GM23338 (cell line): ENCODE data around the gene ZNF264. TPM values are rescaled to one million over a fixed set of nuclear protein-coding genes. Genes with fewer than 3 reads are reported as not detected.

ENCODE experiments used
- ATAC-seq: fragments of 200-7000 bp; cut with Tn5 transposase; 3 replicates; pipeline ENCODE4 v1.9.1; 2020
- DNase-seq: peaks from one replicate; pipeline ENCODE4 v3.0.0-alpha.2; 2015; ENCODE audit warnings: low spot score
- H2AFZ ChIP-seq: fragments of 200-600 bp; sonication (generic); 2 replicates; pipeline ENCODE4 v1.8.0; 2016; ENCODE audit warnings: antibody characterized with exemption, mild to moderate bottlenecking, moderate library complexity
- H3F3A ChIP-seq: fragments of 200-600 bp; sonication (generic); replicated peaks from 2 replicates; pipeline ENCODE4 v1.8.0; 2017; ENCODE audit warnings: antibody characterized with exemption, mixed run types, low read depth
- H3K27ac ChIP-seq: fragments of 200-600 bp; sonication (generic); 2 replicates; pipeline ENCODE4 v1.6.1; 2016; ENCODE audit warnings: low read depth
- H3K27me3 ChIP-seq: fragments of 200-600 bp; sonication (generic); 2 replicates; pipeline ENCODE4 v1.8.0; 2016; ENCODE audit warnings: mild to moderate bottlenecking, mixed run types, moderate library complexity; ENCODE audit not compliant: insufficient read depth
- H3K36me3 ChIP-seq: fragments of 200-600 bp; sonication (generic); 2 replicates; pipeline ENCODE4 v1.8.0; 2016; ENCODE audit warnings: mild to moderate bottlenecking; ENCODE audit not compliant: insufficient read depth
- H3K4me1 ChIP-seq: fragments of 200-600 bp; sonication (generic); 2 replicates; pipeline ENCODE4 v1.8.0; 2016; ENCODE audit warnings: mild to moderate bottlenecking, moderate library complexity; ENCODE audit not compliant: insufficient read depth
- H3K4me2 ChIP-seq: fragments of 200-600 bp; sonication (generic); 2 replicates; pipeline ENCODE4 v1.7.1; 2017; ENCODE audit warnings: mixed run types
- H3K4me3 ChIP-seq: fragments of 200-600 bp; sonication (generic); 2 replicates; pipeline ENCODE4 v1.6.1; 2016; ENCODE audit warnings: mixed run types
- H3K79me2 ChIP-seq: fragments of 200-600 bp; sonication (generic); replicated peaks from 2 replicates; pipeline ENCODE4 v1.8.0; 2017; ENCODE audit warnings: mild to moderate bottlenecking; ENCODE audit not compliant: insufficient read depth
- H3K9me2 ChIP-seq: fragments of 200-600 bp; sonication (generic); 2 replicates; pipeline ENCODE4 v1.8.0; 2017; ENCODE audit not compliant: insufficient read depth
- H4K20me1 ChIP-seq: fragments of 200-600 bp; sonication (generic); replicated peaks from 2 replicates; pipeline ENCODE4 v1.8.0; 2017; ENCODE audit warnings: mild to moderate bottlenecking; ENCODE audit not compliant: insufficient read depth
- H3K27ac Mint-ChIP-seq: 2 replicates; pipeline ENCODE4 v1.8.0; 2020; ENCODE audit warnings: inconsistent platforms, mild to moderate bottlenecking, moderate library complexity, mixed read lengths
- H3K27me3 Mint-ChIP-seq: 3 replicates; pipeline ENCODE4 v1.8.0; 2022; ENCODE audit warnings: low read depth, mild to moderate bottlenecking, moderate library complexity, mixed read lengths, inconsistent platforms; ENCODE audit not compliant: insufficient read depth, poor library complexity
- H3K36me3 Mint-ChIP-seq: 3 replicates; pipeline ENCODE4 v1.8.0; 2021; ENCODE audit warnings: low read depth, mild to moderate bottlenecking, inconsistent platforms, moderate library complexity, mixed read lengths
- H3K4me1 Mint-ChIP-seq: 3 replicates; pipeline ENCODE4 v1.8.0; 2020; ENCODE audit warnings: mild to moderate bottlenecking, inconsistent platforms, mixed read lengths
- H3K4me3 Mint-ChIP-seq: 3 replicates; pipeline ENCODE4 v1.8.0; 2021; ENCODE audit warnings: moderate library complexity, mild to moderate bottlenecking, inconsistent platforms, mixed read lengths
- H3K9me3 Mint-ChIP-seq: 3 replicates; pipeline ENCODE4 v1.8.0; 2020; ENCODE audit warnings: moderate library complexity, mild to moderate bottlenecking, inconsistent platforms, mixed read lengths
- EZH2 ChIP-seq: fragments of 200-600 bp; sonication (generic); IDR thresholded peaks from one replicate; pipeline ENCODE4 v1.8.0; 2017; ENCODE audit warnings: antibody characterized with exemption, mild to moderate bottlenecking, low read depth; ENCODE audit not compliant: unreplicated experiment
- JUNB ChIP-seq: IDR thresholded peaks from one replicate; pipeline ENCODE4 v1.6.1; 2016; ENCODE audit warnings: antibody characterized with exemption; ENCODE audit not compliant: unreplicated experiment
- POLR2AphosphoS5 ChIP-seq: IDR thresholded peaks from 2 replicates; pipeline ENCODE4 v1.6.1; 2016; ENCODE audit warnings: antibody characterized with exemption, low read depth
- ZNF114 ChIP-seq: fragments of 250-450 bp; sonication (Bioruptor Pico); IDR thresholded peaks from 2 replicates; pipeline ENCODE4 v1.5.0; 2020; ENCODE audit warnings: mild to moderate bottlenecking, moderate library complexity
- polyA plus RNA-seq: library from polyadenylated mRNA; unstranded; fragments of >200 nt; fragmentation: Nextera tagmentation; extraction: Ambion mirVana; gene quantifications from 2 replicates; pipeline ENCODE4 v1.2.1, GENCODE V29; 2016
- total RNA-seq: library from RNA; depleted of rRNA; stranded (reverse); fragments of >200 nt; shearing (Covaris generic); gene quantifications from 2 replicates; pipeline ENCODE4 v1.2.3, GENCODE V29; 2014
- TF ChIP-seq, protein P1 (sequence below): fragments of 250-450 bp; sonication (Bioruptor Pico); IDR thresholded peaks from 2 replicates; pipeline ENCODE4 v1.5.0; 2020; ENCODE audit warnings: mild to moderate bottlenecking, moderate library complexity

ZNF264 gene
- total and polyA plus RNA-seq, 2 experiments from 2014 or later: 4.0 to 25.9 TPM

DNA sequence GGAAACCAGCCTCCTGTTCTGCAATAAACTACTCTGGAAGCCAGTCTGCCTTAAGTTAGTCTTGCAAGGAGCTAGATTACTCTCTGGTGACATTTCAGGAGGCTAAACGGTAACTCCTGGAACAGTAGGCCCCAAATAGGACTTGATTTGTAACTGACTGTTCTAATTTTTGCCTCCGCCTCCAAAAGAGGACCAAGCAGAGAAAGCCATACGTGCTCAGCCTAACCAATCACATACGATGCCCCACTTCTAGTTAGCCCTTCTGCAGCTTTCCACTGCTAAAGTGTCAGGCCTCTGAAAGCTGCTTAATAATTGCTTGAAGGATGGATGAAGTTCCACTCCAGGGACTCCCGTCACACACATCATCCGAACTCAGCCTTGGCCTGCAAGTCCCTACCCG is 49.9 kb downstream of the ZNF264 start (continued):
- TF ChIP-seq, protein P1, sequence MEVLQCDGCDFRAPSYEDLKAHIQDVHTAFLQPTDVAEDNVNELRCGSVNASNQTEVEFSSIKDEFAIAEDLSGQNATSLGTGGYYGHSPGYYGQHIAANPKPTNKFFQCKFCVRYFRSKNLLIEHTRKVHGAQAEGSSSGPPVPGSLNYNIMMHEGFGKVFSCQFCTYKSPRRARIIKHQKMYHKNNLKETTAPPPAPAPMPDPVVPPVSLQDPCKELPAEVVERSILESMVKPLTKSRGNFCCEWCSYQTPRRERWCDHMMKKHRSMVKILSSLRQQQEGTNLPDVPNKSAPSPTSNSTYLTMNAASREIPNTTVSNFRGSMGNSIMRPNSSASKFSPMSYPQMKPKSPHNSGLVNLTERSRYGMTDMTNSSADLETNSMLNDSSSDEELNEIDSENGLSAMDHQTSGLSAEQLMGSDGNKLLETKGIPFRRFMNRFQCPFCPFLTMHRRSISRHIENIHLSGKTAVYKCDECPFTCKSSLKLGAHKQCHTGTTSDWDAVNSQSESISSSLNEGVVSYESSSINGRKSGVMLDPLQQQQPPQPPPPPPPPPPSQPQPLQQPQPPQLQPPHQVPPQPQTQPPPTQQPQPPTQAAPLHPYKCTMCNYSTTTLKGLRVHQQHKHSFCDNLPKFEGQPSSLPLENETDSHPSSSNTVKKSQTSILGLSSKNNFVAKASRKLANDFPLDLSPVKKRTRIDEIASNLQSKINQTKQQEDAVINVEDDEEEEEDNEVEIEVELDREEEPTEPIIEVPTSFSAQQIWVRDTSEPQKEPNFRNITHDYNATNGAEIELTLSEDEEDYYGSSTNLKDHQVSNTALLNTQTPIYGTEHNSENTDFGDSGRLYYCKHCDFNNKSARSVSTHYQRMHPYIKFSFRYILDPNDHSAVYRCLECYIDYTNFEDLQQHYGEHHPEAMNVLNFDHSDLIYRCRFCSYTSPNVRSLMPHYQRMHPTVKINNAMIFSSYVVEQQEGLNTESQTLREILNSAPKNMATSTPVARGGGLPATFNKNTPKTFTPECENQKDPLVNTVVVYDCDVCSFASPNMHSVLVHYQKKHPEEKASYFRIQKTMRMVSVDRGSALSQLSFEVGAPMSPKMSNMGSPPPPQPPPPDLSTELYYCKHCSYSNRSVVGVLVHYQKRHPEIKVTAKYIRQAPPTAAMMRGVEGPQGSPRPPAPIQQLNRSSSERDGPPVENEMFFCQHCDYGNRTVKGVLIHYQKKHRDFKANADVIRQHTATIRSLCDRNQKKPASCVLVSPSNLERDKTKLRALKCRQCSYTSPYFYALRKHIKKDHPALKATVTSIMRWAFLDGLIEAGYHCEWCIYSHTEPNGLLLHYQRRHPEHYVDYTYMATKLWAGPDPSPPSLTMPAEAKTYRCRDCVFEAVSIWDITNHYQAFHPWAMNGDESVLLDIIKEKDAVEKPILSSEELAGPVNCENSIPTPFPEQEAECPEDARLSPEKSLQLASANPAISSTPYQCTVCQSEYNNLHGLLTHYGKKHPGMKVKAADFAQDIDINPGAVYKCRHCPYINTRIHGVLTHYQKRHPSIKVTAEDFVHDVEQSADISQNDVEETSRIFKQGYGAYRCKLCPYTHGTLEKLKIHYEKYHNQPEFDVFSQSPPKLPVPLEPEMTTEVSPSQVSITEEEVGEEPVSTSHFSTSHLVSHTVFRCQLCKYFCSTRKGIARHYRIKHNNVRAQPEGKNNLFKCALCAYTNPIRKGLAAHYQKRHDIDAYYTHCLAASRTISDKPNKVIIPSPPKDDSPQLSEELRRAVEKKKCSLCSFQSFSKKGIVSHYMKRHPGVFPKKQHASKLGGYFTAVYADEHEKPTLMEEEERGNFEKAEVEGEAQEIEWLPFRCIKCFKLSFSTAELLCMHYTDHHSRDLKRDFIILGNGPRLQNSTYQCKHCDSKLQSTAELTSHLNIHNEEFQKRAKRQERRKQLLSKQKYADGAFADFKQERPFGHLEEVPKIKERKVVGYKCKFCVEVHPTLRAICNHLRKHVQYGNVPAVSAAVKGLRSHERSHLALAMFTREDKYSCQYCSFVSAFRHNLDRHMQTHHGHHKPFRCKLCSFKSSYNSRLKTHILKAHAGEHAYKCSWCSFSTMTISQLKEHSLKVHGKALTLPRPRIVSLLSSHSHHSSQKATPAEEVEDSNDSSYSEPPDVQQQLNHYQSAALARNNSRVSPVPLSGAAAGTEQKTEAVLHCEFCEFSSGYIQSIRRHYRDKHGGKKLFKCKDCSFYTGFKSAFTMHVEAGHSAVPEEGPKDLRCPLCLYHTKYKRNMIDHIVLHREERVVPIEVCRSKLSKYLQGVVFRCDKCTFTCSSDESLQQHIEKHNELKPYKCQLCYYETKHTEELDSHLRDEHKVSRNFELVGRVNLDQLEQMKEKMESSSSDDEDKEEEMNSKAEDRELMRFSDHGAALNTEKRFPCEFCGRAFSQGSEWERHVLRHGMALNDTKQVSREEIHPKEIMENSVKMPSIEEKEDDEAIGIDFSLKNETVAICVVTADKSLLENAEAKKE (CRISPR knock-in tag): no peak

DNA sequence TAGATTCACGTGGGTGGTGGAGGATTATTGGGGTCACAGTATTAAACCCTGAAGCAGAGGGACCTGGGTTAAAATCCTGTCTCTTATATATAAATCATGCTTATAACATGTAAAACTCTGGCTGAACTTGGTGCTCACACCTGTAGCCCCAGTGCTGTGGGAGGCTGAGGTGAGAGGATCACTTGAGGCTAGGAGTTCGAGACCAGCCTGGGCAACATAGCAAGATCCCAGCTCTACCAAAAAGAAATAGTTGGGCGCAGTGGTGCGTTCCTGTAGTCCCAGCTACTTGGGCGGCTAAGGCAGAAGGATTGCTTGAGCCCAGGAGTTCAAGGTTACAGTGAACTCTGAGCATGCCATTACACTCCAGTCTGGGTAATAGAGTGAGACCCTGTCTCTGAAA is 51.5 kb downstream of the ZNF264 start:
- Mint-ChIP-seq H3K4me1 (peaks cover 8% of the 10 kb centered on the region; the same call in 2 of the 3 replicates), H3K27me3 (peaks cover 7% of the 10 kb centered on the region), H3K9me3 (no peaks in the 10 kb centered on the region), H3K27ac (no peak overlapping the region), H3K36me3 (peaks cover 21% of the 10 kb centered on the region), H3K4me3 (0 out of 3 replicates have a peak overlapping the region, but pooled peaks have one; percentile 97)
- Histone ChIP-seq H3K4me1 (no peaks in the 10 kb centered on the region; the same call in 1 of the 2 replicates), H3K27ac (no peak overlapping the region), H3K27me3 (no peaks in the 10 kb centered on the region), H3K4me3 (no peak overlapping the region), H3K4me2 (no peak overlapping the region), H3F3A (no peaks in the 10 kb centered on the region; the same call in 1 of the 2 replicates), H3K9me2 (peaks cover 6% of the 10 kb centered on the region; the same call in 1 of the 2 replicates), H3K36me3 (no peaks in the 10 kb centered on the region; the same call in 1 of the 2 replicates), H3K79me2 (peaks cover 33% of the 10 kb centered on the region), H2AFZ (no peak overlapping the region), H4K20me1 (peaks cover 11% of the 10 kb centered on the region)
- ATAC-seq (no peak), DNase-seq (no peak)
- TF ChIP-seq EZH2: no peak
- no peak for TF ChIP-seq POLR2AphosphoS5
- no peak for TF ChIP-seq ZNF114 (CRISPR knock-in tag)

DNA sequence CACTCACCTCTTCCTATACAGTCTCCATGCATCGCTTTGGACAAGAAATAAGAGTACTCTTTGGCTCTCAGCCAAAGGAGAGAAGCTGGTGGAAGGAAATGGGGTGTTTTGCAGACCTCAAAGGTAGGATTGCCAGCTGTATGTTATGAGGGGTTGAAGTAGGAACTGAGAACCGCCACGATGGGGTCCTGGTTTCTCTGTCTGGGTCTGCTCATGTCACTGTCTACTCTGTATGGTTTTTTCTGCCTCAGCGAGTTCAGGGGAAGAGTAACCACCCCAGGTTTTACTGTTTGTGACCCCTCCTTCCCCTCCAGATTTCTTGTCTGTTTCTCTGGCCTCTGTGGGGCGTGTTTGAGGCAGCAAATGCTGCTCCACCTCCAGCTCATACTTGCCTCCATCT is 53.2 kb downstream of the ZNF264 start:
- Mint-ChIP-seq H3K4me1 (peaks cover 8% of the 10 kb centered on the region; the same call in 2 of the 3 replicates), H3K36me3 (peaks cover 21% of the 10 kb centered on the region), H3K9me3 (no peaks in the 10 kb centered on the region), H3K27me3 (peaks cover 8% of the 10 kb centered on the region), H3K27ac (no peak overlapping the region), H3K4me3 (no peak overlapping the region)
- ATAC-seq (no peak), DNase-seq (no peak)
- H3K4me2 ChIP-seq: no peak overlapping the region
- H2AFZ ChIP-seq: no peak overlapping the region
- H3K4me1 ChIP-seq: no peaks in the 10 kb centered on the region; the same call in 1 of the 2 replicates
- no peaks in the 10 kb centered on the region for H3K27me3 ChIP-seq
- H3K79me2 ChIP-seq: peaks cover 33% of the 10 kb centered on the region
- no peaks in the 10 kb centered on the region; the same call in 1 of the 2 replicates for H3F3A ChIP-seq
- TF ChIP-seq, protein P1 (CRISPR knock-in tag): no peak
- TF ChIP-seq JUNB: no peak
- H3K27ac ChIP-seq: no peak overlapping the region
- no peaks in the 10 kb centered on the region; the same call in 1 of the 2 replicates for H3K36me3 ChIP-seq
- H4K20me1 ChIP-seq: peaks cover 11% of the 10 kb centered on the region
- H3K9me2 ChIP-seq: no peaks in the 10 kb centered on the region
- H3K4me3 ChIP-seq: no peak overlapping the region
